HepG2 (cell line): Measurements from ENCODE around the gene SSC5D. TPM values are rescaled to one million over a fixed set of nuclear protein-coding genes. Genes with fewer than 3 reads are reported as not detected.
A peak's percentile ranks its signal among the peaks of the same experiment; 100 is the strongest.

ENCODE experiments used
- CREB3 ChIP-seq: sonication (generic); formaldehyde crosslinking; IDR thresholded peaks from 2 replicates; pipeline ENCODE4 v1.5.0; 2020; ENCODE audit warnings: missing genetic modification reagents
- KLF11 ChIP-seq: IDR thresholded peaks from 2 replicates; pipeline ENCODE4 v1.6.1; 2016; ENCODE audit warnings: missing compliant biosample characterization
- KLF15 ChIP-seq: sonication (generic); formaldehyde crosslinking; IDR thresholded peaks from 2 replicates; pipeline ENCODE4 v1.8.1; 2023; ENCODE audit warnings: borderline replicate concordance, mild to moderate bottlenecking, inconsistent platforms, missing genetic modification reagents, mixed read lengths
- MAFF ChIP-seq: IDR thresholded peaks from 2 replicates; pipeline ENCODE4 v1.6.1; 2011; ENCODE audit warnings: low read depth, low read length, improper control_type of control experiment
- NAIF1 ChIP-seq: sonication (generic); formaldehyde crosslinking; IDR thresholded peaks from 2 replicates; pipeline ENCODE4 v1.5.0; 2020; ENCODE audit warnings: mild to moderate bottlenecking, missing genetic modification reagents, borderline replicate concordance
- RBM39 ChIP-seq: fragments of 200-400 bp; formaldehyde crosslinking; IDR thresholded peaks from one replicate; pipeline ENCODE4 v1.6.1; 2018; ENCODE audit warnings: antibody characterized with exemption, mild to moderate bottlenecking, low read depth, low read length; ENCODE audit not compliant: poor library complexity, severe bottlenecking
- SCMH1 ChIP-seq: sonication (generic); formaldehyde crosslinking; IDR thresholded peaks from 2 replicates; pipeline ENCODE4 v1.9.0; 2021; ENCODE audit warnings: missing genetic modification reagents, mild to moderate bottlenecking, borderline replicate concordance
- SETDB1 ChIP-seq: sonication (generic); formaldehyde crosslinking; IDR thresholded peaks from 2 replicates; pipeline ENCODE4 v1.5.1; 2020; ENCODE audit warnings: missing genetic modification reagents, mild to moderate bottlenecking, borderline replicate concordance
- ZEB1 ChIP-seq: IDR thresholded peaks from 2 replicates; pipeline ENCODE4 v1.6.1; 2012; ENCODE audit warnings: mild to moderate bottlenecking, low read depth, inconsistent platforms; ENCODE audit not compliant: insufficient replicate concordance
- ZHX2 ChIP-seq, 2 experiments: sonication (generic) in 1 of 2; formaldehyde crosslinking in 1 of 2; IDR thresholded peaks; 2 replicates each; pipeline versions ENCODE4 v1.6.1 to v1.9.0; 2014 to 2022; ENCODE audit warnings: antibody characterized with exemption in 1 of 2, borderline replicate concordance in 1 of 2, inconsistent platforms in 1 of 2, low read depth in 1 of 2, missing genetic modification reagents in 1 of 2
- ZNF317 ChIP-seq: sonication (generic); formaldehyde crosslinking; IDR thresholded peaks from 2 replicates; pipeline ENCODE4 v1.5.0; 2020; ENCODE audit warnings: mild to moderate bottlenecking, missing genetic modification reagents
- ZNF484 ChIP-seq: sonication (generic); formaldehyde crosslinking; IDR thresholded peaks from 2 replicates; pipeline ENCODE4 v1.5.1; 2020; ENCODE audit warnings: mild to moderate bottlenecking, low read depth, missing genetic modification reagents, borderline replicate concordance
- ZNF501 ChIP-seq: sonication (generic); formaldehyde crosslinking; IDR thresholded peaks from 2 replicates; pipeline ENCODE4 v1.5.1; 2020; ENCODE audit warnings: mild to moderate bottlenecking, moderate library complexity, missing genetic modification reagents
- ZNF607 ChIP-seq: sonication (generic); formaldehyde crosslinking; IDR thresholded peaks from 2 replicates; pipeline ENCODE4 v1.5.1; 2020; ENCODE audit warnings: missing genetic modification reagents, mild to moderate bottlenecking, borderline replicate concordance
- ZNF850 ChIP-seq: sonication (generic); formaldehyde crosslinking; conservative IDR thresholded peaks from 2 replicates; pipeline ENCODE4 v1.9.0; 2021; ENCODE audit warnings: mild to moderate bottlenecking, missing genetic modification reagents
- polyA plus RNA-seq, 8 experiments: library from polyadenylated mRNA; depleted of rRNA in 3 of 8; stranded (reverse) in 7 of 8; unstranded in 1 of 8; fragments of >200 nt; fragmentation: Illumina TruSeq in 4 of 8; extraction: Trizol in 4 of 8; gene quantifications; 2 replicates each; pipeline versions ENCODE4 v1.2.1 to v1.2.3, GENCODE V29; 2011 to 2016; ENCODE audit warnings: low read depth in 4 of 8, missing spikeins in 1 of 8, mixed read lengths in 1 of 8; ENCODE audit not compliant: insufficient read depth in 1 of 8
- total RNA-seq, 5 experiments: library from RNA; depleted of rRNA; stranded (reverse); fragments of >200 nt; fragmentation: Illumina TruSeq; extraction: Trizol; gene quantifications; 2 replicates each; pipeline ENCODE4 v1.2.3, GENCODE V29; 2016; ENCODE audit warnings: low read depth in 1 of 5

Gene SSC5D
- total and polyA plus RNA-seq, 2 of the 13 experiments (the other 11 are each of a cell fraction or from before 2014, with no cell fraction given), result not detected

- TF ChIP-seq KLF11 (peak; percentile 26; the same call in 1 of the 2 replicates), KLF15 (CRISPR knock-in tag) (no peak; the same call in 1 of the 2 replicates), SETDB1 (no peak), MAFF (peak; percentile 29; the same call in 1 of the 2 replicates), ZHX2 (IDR thresholded peaks at IDR 0.05; ENCODE audit: low read depth) (no peak), ZHX2 (CRISPR knock-in tag; IDR thresholded peaks at IDR 0.05; ENCODE audit: borderline replicate concordance) (0 out of 2 replicates have a peak, but pooled peaks have one; percentile 62), NAIF1 (CRISPR knock-in tag) (no peak), ZNF850 (no peak), ZNF501 (CRISPR knock-in tag) (peak; percentile 96), ZEB1 (peak; percentile 61), ZNF317 (CRISPR knock-in tag) (peak; percentile 41; the same call in 1 of the 2 replicates), ZNF484 (CRISPR knock-in tag) (no peak), RBM39 (peak; percentile 83), CREB3 (no peak), SCMH1 (CRISPR knock-in tag) (no peak), ZNF607 (CRISPR knock-in tag) (peak; percentile 94)
These were observed 26.8 kb upstream of the SSC5D start, which contains the start of gene ISOC2 (continued) for GRCh38 chr19:55461259-55461973.
